Erythroblast (primary cell): ENCODE data around the gene GPBAR1.

Source experiments
- GATA1 ChIP-seq: IDR thresholded peaks from 2 replicates; pipeline ENCODE4 v1.6.1; 2011; ENCODE audit warnings: low read depth, mild to moderate bottlenecking, control low read depth, low read length, moderate library complexity
- POLR2A ChIP-seq: IDR thresholded peaks from 2 replicates; pipeline ENCODE4 v1.6.1; 2011; ENCODE audit warnings: mild to moderate bottlenecking, low read length

DNA sequence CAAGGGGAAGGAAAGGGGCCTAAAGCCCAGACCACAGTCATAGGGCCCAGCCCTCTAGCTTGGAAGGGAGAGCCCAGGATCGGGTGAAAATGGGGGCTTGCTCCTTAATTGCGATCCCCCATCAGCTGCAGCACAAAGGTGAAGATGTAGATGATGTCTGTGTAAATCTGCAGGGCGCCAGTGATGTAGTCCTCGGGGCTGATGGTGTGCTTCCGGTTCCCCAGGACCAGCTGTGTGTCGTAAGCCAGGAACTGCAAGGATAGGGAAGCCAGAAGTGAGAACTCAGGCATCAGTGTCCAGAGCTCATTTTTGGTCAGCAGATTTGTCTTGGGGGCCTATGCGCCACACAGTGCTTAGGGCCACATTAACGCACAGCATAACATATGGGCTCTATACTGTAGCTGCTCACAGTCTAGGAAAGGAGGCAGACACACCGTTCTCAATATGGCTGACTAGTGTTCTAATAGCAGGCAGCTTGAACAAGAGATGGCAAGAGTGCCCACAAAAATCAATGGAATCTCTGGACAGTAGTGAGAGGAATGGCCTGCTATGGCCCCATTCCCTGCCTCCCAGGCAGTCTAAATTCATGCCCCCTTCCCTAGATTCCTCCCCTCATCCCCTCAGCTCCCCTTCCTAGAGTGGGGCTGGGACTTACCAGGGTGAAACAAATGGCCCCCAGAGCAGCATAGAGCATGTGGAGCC is 14.7 kb downstream of the GPBAR1 start:
- peak; percentile 25 for TF ChIP-seq POLR2A
- TF ChIP-seq GATA1 = no peak
